Tibial nerve (tissue), 4 donors: Measurements from ENCODE around the gene LRFN2.

Experiments used
- EP300 ChIP-seq, 2 donors: sonication (generic); formaldehyde crosslinking; IDR thresholded peaks; one replicate each; pipeline ENCODE4 v1.6.1; 2017; ENCODE audit warnings: antibody characterized with exemption in 2 of 2, mild to moderate bottlenecking in 1 of 2
- POLR2A ChIP-seq, 2 donors: fragments of 450-650 bp; IDR thresholded peaks; one replicate each; pipeline ENCODE4 v1.6.1; 2017; ENCODE audit warnings: antibody characterized with exemption in 2 of 2, mild to moderate bottlenecking in 2 of 2, moderate library complexity in 2 of 2
- TF ChIP-seq, protein P1 (sequence below), 5 experiments: fragments of 200-600 bp in 3 of 5; fragments of 450-650 bp in 2 of 5; sonication (generic) in 3 of 5; IDR thresholded peaks; one replicate each; pipeline ENCODE4 v1.5.1; 2016 to 2019; ENCODE audit warnings: antibody characterized with exemption in 5 of 5, mild to moderate bottlenecking in 3 of 5, moderate library complexity in 2 of 5

DNA sequence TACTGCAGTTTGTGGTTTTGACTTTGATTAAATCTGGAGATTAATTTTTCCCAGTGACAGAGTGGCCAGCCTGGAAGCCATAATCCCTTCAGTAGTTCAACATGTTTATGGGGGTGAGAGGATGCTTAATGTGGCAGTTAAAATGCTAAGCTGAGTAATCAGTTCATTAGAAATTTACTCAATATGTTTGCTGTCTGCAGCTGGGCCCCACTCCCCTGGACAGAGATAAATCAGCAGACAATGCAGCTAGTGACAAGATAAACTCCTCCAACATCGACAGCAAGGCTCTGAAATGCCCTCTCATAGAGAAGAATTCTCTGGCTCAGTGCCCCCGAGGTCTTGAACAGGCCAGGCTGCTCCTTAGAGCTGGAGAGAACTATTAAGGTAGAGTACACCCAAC lies 101.9 kb downstream of the LRFN2 start:
- TF ChIP-seq, protein P1, sequence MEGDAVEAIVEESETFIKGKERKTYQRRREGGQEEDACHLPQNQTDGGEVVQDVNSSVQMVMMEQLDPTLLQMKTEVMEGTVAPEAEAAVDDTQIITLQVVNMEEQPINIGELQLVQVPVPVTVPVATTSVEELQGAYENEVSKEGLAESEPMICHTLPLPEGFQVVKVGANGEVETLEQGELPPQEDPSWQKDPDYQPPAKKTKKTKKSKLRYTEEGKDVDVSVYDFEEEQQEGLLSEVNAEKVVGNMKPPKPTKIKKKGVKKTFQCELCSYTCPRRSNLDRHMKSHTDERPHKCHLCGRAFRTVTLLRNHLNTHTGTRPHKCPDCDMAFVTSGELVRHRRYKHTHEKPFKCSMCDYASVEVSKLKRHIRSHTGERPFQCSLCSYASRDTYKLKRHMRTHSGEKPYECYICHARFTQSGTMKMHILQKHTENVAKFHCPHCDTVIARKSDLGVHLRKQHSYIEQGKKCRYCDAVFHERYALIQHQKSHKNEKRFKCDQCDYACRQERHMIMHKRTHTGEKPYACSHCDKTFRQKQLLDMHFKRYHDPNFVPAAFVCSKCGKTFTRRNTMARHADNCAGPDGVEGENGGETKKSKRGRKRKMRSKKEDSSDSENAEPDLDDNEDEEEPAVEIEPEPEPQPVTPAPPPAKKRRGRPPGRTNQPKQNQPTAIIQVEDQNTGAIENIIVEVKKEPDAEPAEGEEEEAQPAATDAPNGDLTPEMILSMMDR (IDR thresholded peaks at IDR 0.05): no peak
- no peak for TF ChIP-seq POLR2A (IDR thresholded peaks at IDR 0.05)
- no peak for TF ChIP-seq EP300 (IDR thresholded peaks at IDR 0.05)
